ENCODE data around the gene TMPRSS15. TPM values are rescaled to one million over a fixed set of nuclear protein-coding genes. Genes with fewer than 3 reads are reported as not detected.

The TMPRSS15 gene
- total RNA-seq, 1 experiment from 2014 or later: not detected

GRCh38 chr21:18369115-18369514 lies 34.5 kb downstream of the TMPRSS15 start:
- no peak for DNase-seq (ENCODE audit: low read depth, low spot score)
- intact Hi-C loops (cut with micrococcal nuclease): no loop called here
- no peak for ATAC-seq

GRCh38 chr21:18368205-18368604 lies 35.4 kb downstream of the TMPRSS15 start:
- CTCF ChIA-PET: no interaction called here
- ATAC-seq: no peak
- H3K79me2 ChIP-seq (ENCODE audit: insufficient read depth, low read length): no peaks in the 10 kb centered on the region
- POLR2A ChIA-PET: no interaction called here
- no peak overlapping the region for H3K4me2 ChIP-seq (ENCODE audit: low read length)
- no peaks in the 10 kb centered on the region for H3K4me1 ChIP-seq (ENCODE audit: control insufficient read depth in 1 of 2, insufficient read depth in 2 of 2, low read length in 2 of 2)
- no peak for TF ChIP-seq ZNF274 (IDR thresholded peaks at IDR 0.05; ENCODE audit: low read depth, low read length)
- TF ChIP-seq CBX3 (IDR thresholded peaks at IDR 0.05; ENCODE audit: low read depth): no peak
- no peak for TF ChIP-seq EGR1 (IDR thresholded peaks at IDR 0.05; ENCODE audit: low read depth)
- TF ChIP-seq CEBPB (IDR thresholded peaks at IDR 0.05; ENCODE audit: low read depth): no peak
- no peak for TF ChIP-seq TCF7L2 (IDR thresholded peaks at IDR 0.05; ENCODE audit: borderline replicate concordance, extremely low read depth, insufficient read depth, insufficient read length)
- no peak for TF ChIP-seq ZFX (IDR thresholded peaks at IDR 0.05)
- peaks cover 14 to 24% of the 10 kb centered on the region in 2 experiments; a peak in 2 of 4 replicates for H3K9me3 ChIP-seq (ENCODE audit: control insufficient read depth in 1 of 2, insufficient read depth in 1 of 2, low read depth in 1 of 2, low read length in 2 of 2)
- no peak overlapping the region for H3K27ac ChIP-seq (ENCODE audit: low read depth, low read length)
- RAD21 ChIA-PET (ENCODE audit: low non-redundant PET in 1 of 2, low total read pairs in 2 of 2, uncharacterized antibody in 2 of 2, unreplicated experiment in 2 of 2): no interaction called here
- H3K9me2 ChIP-seq (ENCODE audit: insufficient read depth): no peaks in the 10 kb centered on the region
- H2AFZ ChIP-seq (ENCODE audit: low read depth, low read length, poor library complexity, severe bottlenecking): no peak overlapping the region
- H3K9ac ChIP-seq (ENCODE audit: low read length): no peak overlapping the region
- H4K20me1 ChIP-seq (ENCODE audit: insufficient read depth): no peaks in the 10 kb centered on the region
- H3K36me3 ChIP-seq (ENCODE audit: control insufficient read depth in 1 of 2, insufficient read depth in 2 of 2, low read length in 2 of 2): no peaks in the 10 kb centered on the region
- DNase-seq (ENCODE audit: low read depth, low spot score): no peak
- intact Hi-C loops (cut with micrococcal nuclease): no loop called here
- no TSS peak for BruUV-seq (replicated peaks)
- no peaks in the 10 kb centered on the region for H3K27me3 ChIP-seq (ENCODE audit: insufficient read depth, low read length)
- H3K4me3 ChIP-seq (replicated peaks in 1 of 2; ENCODE audit: low read depth in 1 of 2, low read length in 2 of 2): no peak overlapping the region

More at GRCh38 chr21:18369115-18369514, 34.5 kb downstream of the TMPRSS15 start:
- H3K27ac ChIP-seq (ENCODE audit: low read depth, low read length): no peak overlapping the region
- no peaks in the 10 kb centered on the region for H3K36me3 ChIP-seq (ENCODE audit: control insufficient read depth in 1 of 2, insufficient read depth in 2 of 2, low read length in 2 of 2)
- no peaks in the 10 kb centered on the region for H4K20me1 ChIP-seq (ENCODE audit: insufficient read depth)
- no peaks in the 10 kb centered on the region for H3K79me2 ChIP-seq (ENCODE audit: insufficient read depth, low read length)
- H3K4me2 ChIP-seq (ENCODE audit: low read length): no peak overlapping the region
- RAD21 ChIA-PET (ENCODE audit: low non-redundant PET in 1 of 2, low total read pairs in 2 of 2, uncharacterized antibody in 2 of 2, unreplicated experiment in 2 of 2): no interaction called here
- no peaks in the 10 kb centered on the region for H3K9me2 ChIP-seq (ENCODE audit: insufficient read depth)
- H3K4me3 ChIP-seq (replicated peaks in 1 of 2; ENCODE audit: low read depth in 1 of 2, low read length in 2 of 2): no peak overlapping the region
- H3K9me3 ChIP-seq (ENCODE audit: control insufficient read depth in 1 of 2, insufficient read depth in 1 of 2, low read depth in 1 of 2, low read length in 2 of 2): peaks cover 14 to 24% of the 10 kb centered on the region in 2 experiments; a peak in 2 of 4 replicates
- CTCF ChIA-PET: no interaction called here
- no peak overlapping the region for H2AFZ ChIP-seq (ENCODE audit: low read depth, low read length, poor library complexity, severe bottlenecking)
- H3K27me3 ChIP-seq (ENCODE audit: insufficient read depth, low read length): no peaks in the 10 kb centered on the region
- POLR2A ChIA-PET: no interaction called here
- no peak for TF ChIP-seq SRF (IDR thresholded peaks at IDR 0.05; ENCODE audit: low read depth)
- no peak overlapping the region for H3K9ac ChIP-seq (ENCODE audit: low read length)
- no TSS peak for BruUV-seq (replicated peaks)
- H3K4me1 ChIP-seq (ENCODE audit: control insufficient read depth in 1 of 2, insufficient read depth in 2 of 2, low read length in 2 of 2): no peaks in the 10 kb centered on the region

Data from HCT116 (cell line).